ENCODE results near the gene GBE1.

- TF ChIP-seq CTCF (IDR thresholded peaks at IDR 0.05), result no peak
- no peak for TF ChIP-seq POLR2A (IDR thresholded peaks at IDR 0.05)
- no peak for TF ChIP-seq POLR2AphosphoS5 (IDR thresholded peaks at IDR 0.05)
- no peak for TF ChIP-seq EP300 (IDR thresholded peaks at IDR 0.05)
These were observed 128.8 kb downstream of the GBE1 start for GRCh38 chr3:81632659-81633058.

Data from sigmoid colon (tissue), 4 donors.